Uterus (tissue), 4 donors: Measurements from ENCODE around the gene PHYHD1. TPM values are rescaled to one million over a fixed set of nuclear protein-coding genes. Genes with fewer than 3 reads are reported as not detected.

Experiments used
- DNase-seq, 2 donors: peaks; one replicate each; pipeline ENCODE4 v3.0.0-alpha.2; 2019 to 2020
- H3K27ac ChIP-seq, 2 donors: fragments of 200-600 bp; sonication (generic); 1 replicate in 1 of 2; 2 replicates in 1 of 2; pipeline ENCODE4 v1.5.1; 2016 to 2018
- H3K27me3 ChIP-seq, 2 donors: fragments of 200-600 bp; sonication (generic); one replicate each; pipeline ENCODE4 v1.5.1; 2018 to 2019; ENCODE audit warnings: control low read depth in 1 of 2
- H3K36me3 ChIP-seq, 2 donors: fragments of 200-600 bp; sonication (generic); one replicate each; pipeline ENCODE4 v1.5.1; 2019; ENCODE audit warnings: control low read depth in 1 of 2
- H3K4me1 ChIP-seq, 2 donors: fragments of 200-600 bp; sonication (generic); one replicate each; pipeline ENCODE4 v1.5.1; 2018 to 2019; ENCODE audit warnings: control low read depth in 1 of 2
- H3K4me3 ChIP-seq, 2 donors: fragments of 200-600 bp; sonication (generic); 1 replicate in 1 of 2; 2 replicates in 1 of 2; pipeline ENCODE4 v1.5.1; 2018 to 2019; ENCODE audit warnings: mild to moderate bottlenecking in 1 of 2
- H3K9me3 ChIP-seq, 2 donors: fragments of 200-600 bp; sonication (generic); one replicate each; pipeline ENCODE4 v1.5.1; 2019; ENCODE audit warnings: control low read depth in 1 of 2
- CTCF ChIP-seq, 4 experiments: fragments of 200-600 bp in 2 of 4; fragments of 450-650 bp in 2 of 4; sonication (generic) in 2 of 4; IDR thresholded peaks; one replicate each; pipeline ENCODE4 v1.5.1; 2016 to 2019; ENCODE audit warnings: antibody characterized with exemption in 4 of 4, mild to moderate bottlenecking in 2 of 4, moderate library complexity in 1 of 4
- POLR2A ChIP-seq, 2 donors: fragments of 450-650 bp; IDR thresholded peaks; one replicate each; pipeline ENCODE4 v1.6.1; 2016; ENCODE audit warnings: antibody characterized with exemption in 2 of 2, mild to moderate bottlenecking in 1 of 2, moderate library complexity in 1 of 2
- intact Hi-C: fragments of 100-400 bp; cut with DNase I; formaldehyde crosslinking; loops from one replicate; pipeline ENCODE4 v1.15.1; 2023; ENCODE audit warnings: low total_unique reads
- total RNA-seq, 4 donors: library from RNA; depleted of rRNA in 3 of 4; stranded (reverse); fragments of >200 nt in 3 of 4; gene quantifications; one replicate each; pipeline versions ENCODE4 v1.1.0 to v1.2.4, GENCODE V29; 2014 to 2023
- donor health status: DM: yes; HTN: yes; CAD: no.

The PHYHD1 gene
- total RNA-seq, 4 donors from 2014 or later: 23.2 to 30.8 (median 27.2) TPM

- Histone ChIP-seq H3K9me3 (no peaks in the 10 kb centered on the region), H3K4me3 (peak overlapping the region; percentile 52 to 97), H3K27ac (peak overlapping the region; percentile 91 to 95), H3K36me3 (no peaks in the 10 kb centered on the region), H3K4me1 (peaks cover 7 to 12% of the 10 kb centered on the region in 2 donors), H3K27me3 (no peaks in the 10 kb centered on the region)
- intact Hi-C loops: loop anchor here (5.0 kb wide), 1 partner anchor 40 kb away; the partner anchor contains the start of genes KYAT1 and LRRC8A
- TF ChIP-seq CTCF (IDR thresholded peaks at IDR 0.05) (peak in 2 of 4 experiments; percentile 6 to 25), POLR2A (IDR thresholded peaks at IDR 0.05) (peak in 1 of 2 donors; percentile 18)
- DNase-seq: peak; percentile 72 to 79
Measured at GRCh38 chr9:128921881-128922763, 1.3 kb downstream of the PHYHD1 start.

- H3K27ac ChIP-seq: peak overlapping the region; percentile 91 to 95
- no peaks in the 10 kb centered on the region for H3K9me3 ChIP-seq
- TF ChIP-seq POLR2A (IDR thresholded peaks at IDR 0.05) (no peak), CTCF (IDR thresholded peaks at IDR 0.05) (no peak)
- H3K4me3 ChIP-seq: no peak overlapping the region
- H3K36me3 ChIP-seq: no peaks in the 10 kb centered on the region
- no peak for DNase-seq
- H3K27me3 ChIP-seq: no peaks in the 10 kb centered on the region
- peaks cover 12 to 15% of the 10 kb centered on the region in 2 donors for H3K4me1 ChIP-seq
- intact Hi-C loops: loop anchor here (5.0 kb wide), 1 partner anchor 41 kb away; the partner anchor contains the start of genes KYAT1 and LRRC8A
Measured at GRCh38 chr9:128923493-128923883, 2.7 kb downstream of the PHYHD1 start.

- no peaks in the 10 kb centered on the region for H3K9me3 ChIP-seq
- peak overlapping the region in 1 of 2 donors; percentile 34 for H3K27ac ChIP-seq
- DNase-seq: peak; percentile 53 to 60
- intact Hi-C loops: loop anchor here (2.0 kb wide), 1 partner anchor 65 kb away; no protein-coding TSS in a partner anchor
- H3K27me3 ChIP-seq: no peaks in the 10 kb centered on the region
- no peaks in the 10 kb centered on the region for H3K36me3 ChIP-seq
- TF ChIP-seq CTCF (IDR thresholded peaks at IDR 0.05) (peak; percentile 89 to 96 (median 95)), POLR2A (IDR thresholded peaks at IDR 0.05) (no peak)
- no peak overlapping the region for H3K4me3 ChIP-seq
- peaks cover 0 to 9% of the 10 kb centered on the region in 2 donors for H3K4me1 ChIP-seq
Measured at GRCh38 chr9:128927731-128928411, 7.1 kb downstream of the PHYHD1 start.

- TF ChIP-seq CTCF (IDR thresholded peaks at IDR 0.05): no peak
- no peak for TF ChIP-seq POLR2A (IDR thresholded peaks at IDR 0.05)
- no peaks in the 10 kb centered on the region for H3K9me3 ChIP-seq
- H3K36me3 ChIP-seq: no peaks in the 10 kb centered on the region
- H3K27ac ChIP-seq: peak overlapping the region in 1 of 2 donors; percentile 34
- peaks cover 0 to 9% of the 10 kb centered on the region in 2 donors for H3K4me1 ChIP-seq
- no peak for DNase-seq
- intact Hi-C loops: no loop called here
- H3K27me3 ChIP-seq: no peaks in the 10 kb centered on the region
- H3K4me3 ChIP-seq: no peak overlapping the region
Measured at GRCh38 chr9:128928624-128929023, 7.8 kb downstream of the PHYHD1 start.
